NCI-H1417 treated with DMSO at 0.1 percent for 48 hours (cell line): ENCODE results near the gene TUBB2B.
"Not testable (repeated sequence)": the region's sequence is repeated elsewhere in the genome, so short reads cannot be mapped to it uniquely, and the experiment has no call there.

Experiments
- DNase-seq: peaks from one replicate; lab custom pipeline; 2025; lab: John Stamatoyannopoulos, UW

Gene TUBB2B

DNA sequence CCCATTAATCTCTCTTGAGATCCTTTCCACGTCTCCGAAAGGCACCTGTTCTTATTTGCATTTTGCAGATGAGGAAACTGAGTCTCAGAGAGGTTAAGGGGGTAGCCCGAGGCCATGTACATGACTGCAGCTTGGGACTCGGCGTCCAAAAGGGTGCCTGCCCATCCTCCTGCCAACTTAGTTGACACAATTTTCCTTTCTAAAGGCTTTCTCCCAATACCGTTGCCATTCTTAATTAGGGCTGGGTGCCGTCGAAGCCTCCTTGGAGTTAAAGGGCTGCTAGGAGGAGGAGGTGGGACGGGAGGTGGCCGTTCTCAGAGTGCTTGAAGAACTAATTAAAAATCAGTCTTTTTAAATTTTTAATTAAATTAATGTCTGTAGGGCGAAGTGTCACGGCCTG, 30.7 kb upstream of the TUBB2B start:
- no peak for DNase-seq

GRCh38 chr6:3253597-3253961, 26.1 kb upstream of the TUBB2B start:
- DNase-seq = no peak

DNA sequence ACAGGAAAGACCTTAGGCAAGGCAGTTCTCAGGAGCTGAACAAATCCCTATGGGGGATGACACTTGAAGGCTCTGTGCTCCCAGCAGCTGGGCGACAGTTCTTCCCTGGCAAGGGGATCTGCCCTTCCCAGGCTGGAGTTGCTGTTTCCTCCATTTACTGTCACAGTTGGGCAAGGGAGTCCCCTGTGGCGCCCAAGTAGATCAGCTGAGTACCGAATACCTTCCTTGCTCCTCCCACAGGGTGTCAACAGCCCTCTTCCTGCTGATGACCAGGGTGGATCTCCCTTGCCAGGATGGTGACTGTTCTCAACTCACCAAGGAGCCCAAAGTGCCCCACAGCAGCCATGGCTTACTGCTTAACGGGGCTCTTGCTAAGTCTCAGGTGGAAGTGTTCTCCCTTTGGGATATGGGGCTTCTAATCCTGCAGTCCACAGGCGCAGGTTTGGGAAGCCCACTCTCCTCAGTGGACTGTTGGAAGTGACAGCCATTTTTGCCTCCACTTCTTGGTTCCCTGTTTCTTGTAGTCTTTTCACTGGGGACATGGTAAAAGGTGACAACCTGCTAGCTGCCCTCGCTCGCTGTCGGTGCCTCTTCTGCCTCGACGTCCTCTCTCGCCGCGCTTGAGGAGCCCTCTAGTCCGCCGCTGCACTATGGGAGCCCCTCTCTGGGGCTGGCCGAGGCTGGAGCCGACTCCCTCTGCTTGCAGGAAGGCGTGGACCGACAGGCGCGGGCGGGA, 25.6 kb upstream of the TUBB2B start:
- no peak for DNase-seq

- DNase-seq = no peak
Measured at GRCh38 chr6:3252369-3252768, 24.9 kb upstream of the TUBB2B start.

GRCh38 chr6:3251462-3252314, 24.2 kb upstream of the TUBB2B start:
- peak; percentile 27 for DNase-seq

GRCh38 chr6:3250231-3250675, 22.8 kb upstream of the TUBB2B start:
- DNase-seq = no peak

DNA sequence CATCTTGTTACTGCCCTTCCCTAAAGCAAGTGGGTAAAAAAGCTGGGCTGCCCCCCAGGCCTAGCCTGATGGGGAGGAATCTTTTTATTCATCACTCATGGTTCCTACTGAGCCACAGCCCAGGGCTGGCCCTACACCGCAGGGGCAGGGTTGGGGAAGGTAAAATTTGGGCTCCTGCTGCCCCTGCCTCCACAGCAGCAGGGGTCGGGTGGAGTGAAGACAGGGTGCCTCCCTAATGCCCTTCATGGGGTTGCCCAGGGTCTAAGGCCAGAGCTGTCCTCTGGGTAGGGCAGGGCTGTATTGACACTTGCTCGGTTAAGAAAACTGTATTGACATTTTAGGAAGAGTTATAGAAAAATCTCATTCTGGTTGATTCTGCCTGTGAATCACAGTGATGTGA, 22.4 kb upstream of the TUBB2B start:
- no peak for DNase-seq

- DNase-seq = no peak
Measured at GRCh38 chr6:3247255-3248146, 20.0 kb upstream of the TUBB2B start.

DNA sequence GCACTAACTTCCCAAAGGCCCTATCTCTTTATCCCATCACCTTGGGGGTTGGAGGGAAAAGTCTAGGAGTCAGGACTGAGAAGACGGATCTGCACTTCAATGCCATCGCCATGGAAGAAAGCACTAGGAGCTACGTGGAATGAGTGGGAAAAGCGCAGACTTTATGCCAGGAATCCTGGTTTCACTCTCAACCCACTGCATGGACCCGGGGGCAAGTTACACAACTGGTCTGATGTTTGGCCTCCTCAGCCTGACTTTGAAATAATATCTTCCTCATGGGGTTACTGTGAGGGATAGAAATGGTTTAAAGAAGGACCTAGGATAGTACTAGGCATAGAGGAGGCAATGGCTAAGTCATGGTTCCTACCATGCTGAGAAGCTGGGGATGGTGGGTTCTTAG, 17.8 kb upstream of the TUBB2B start:
- DNase-seq = no peak

DNA sequence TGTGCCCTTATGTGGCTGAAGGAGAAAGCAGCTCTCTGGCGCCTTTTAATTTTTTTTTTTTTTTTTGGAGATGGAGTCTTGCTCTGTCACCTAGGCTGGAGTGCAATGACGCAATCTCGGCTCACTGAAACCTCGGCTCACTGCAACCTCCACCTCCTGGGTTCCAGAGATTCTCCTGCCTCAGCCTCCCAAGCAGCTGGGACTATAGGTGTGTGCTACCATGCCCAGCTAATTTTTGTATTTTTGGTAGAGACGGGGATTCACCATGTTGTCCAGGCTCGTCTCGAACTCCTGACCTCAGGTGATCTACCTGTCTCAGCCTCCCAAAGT, 17.3 kb upstream of the TUBB2B start:
- DNase-seq = not testable (repeated sequence)

DNA sequence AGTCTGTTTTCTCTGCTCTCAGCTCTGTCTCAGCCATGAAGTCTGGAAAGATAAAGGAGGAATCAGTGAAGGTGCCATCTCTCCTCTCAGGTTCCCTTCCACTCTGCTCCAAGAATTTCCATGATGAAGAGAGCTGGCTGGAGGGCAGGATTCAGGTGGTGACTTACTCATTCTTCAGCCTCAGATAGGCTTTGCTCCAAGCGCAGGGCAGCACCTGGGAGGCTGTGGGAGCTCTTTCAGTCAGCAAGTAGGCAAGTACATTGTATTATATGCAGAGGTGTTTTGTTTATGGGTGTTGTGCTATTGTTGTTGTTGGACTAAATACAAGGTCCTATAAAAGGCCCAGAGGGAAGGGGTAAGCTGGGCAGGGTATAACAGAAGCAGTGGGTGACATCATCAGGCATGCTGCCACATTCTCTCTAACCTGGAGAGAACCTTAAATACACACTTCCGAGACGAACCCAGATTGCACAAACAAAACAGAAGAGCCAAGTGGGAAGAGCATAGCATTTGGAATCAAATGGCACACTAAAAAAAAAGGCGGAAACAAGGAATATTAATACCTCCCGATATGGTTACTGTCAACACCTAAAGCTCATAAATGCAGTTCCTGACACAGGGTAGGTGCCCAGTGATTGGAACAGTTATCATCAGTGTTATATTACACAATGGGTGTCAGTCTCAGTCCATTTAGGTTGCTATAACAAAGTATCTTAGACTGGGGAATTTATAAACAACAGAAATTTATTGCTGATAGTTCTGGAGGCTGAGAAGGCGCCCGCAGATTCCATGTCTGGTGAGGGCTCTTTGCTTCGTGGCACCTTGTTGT, 16.8 kb upstream of the TUBB2B start:
- DNase-seq = no peak

DNA sequence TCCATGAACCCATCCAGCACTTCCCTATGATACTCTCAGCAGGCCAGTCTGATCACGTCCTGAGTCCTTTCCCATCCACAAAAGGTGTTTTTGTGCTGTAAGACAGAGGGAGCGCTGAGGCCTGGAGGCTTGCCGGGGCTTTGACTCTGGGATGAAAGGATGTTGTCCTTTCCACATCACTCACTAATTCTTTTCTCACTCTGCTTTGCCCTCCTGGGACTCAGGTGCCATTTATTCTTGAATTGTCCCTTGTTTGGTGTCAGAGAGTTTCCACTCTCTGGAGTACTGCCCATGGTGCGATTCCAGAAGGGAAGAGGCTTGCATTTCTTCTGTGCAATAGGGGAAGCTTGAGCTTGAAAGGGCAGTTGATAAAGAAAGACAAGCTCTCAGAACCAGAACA, 15.3 kb upstream of the TUBB2B start:
- DNase-seq = no peak

- not testable (repeated sequence) for DNase-seq
Measured at GRCh38 chr6:3241745-3242144, 14.3 kb upstream of the TUBB2B start.

- DNase-seq = no peak
Measured at GRCh38 chr6:3240595-3240994, 13.1 kb upstream of the TUBB2B start.

- no peak for DNase-seq
Measured at GRCh38 chr6:3239110-3239830, 11.8 kb upstream of the TUBB2B start.

- DNase-seq = no peak
Measured at GRCh38 chr6:3237761-3238662, 10.6 kb upstream of the TUBB2B start.

GRCh38 chr6:3236005-3236404, 8.6 kb upstream of the TUBB2B start:
- no peak for DNase-seq

DNA sequence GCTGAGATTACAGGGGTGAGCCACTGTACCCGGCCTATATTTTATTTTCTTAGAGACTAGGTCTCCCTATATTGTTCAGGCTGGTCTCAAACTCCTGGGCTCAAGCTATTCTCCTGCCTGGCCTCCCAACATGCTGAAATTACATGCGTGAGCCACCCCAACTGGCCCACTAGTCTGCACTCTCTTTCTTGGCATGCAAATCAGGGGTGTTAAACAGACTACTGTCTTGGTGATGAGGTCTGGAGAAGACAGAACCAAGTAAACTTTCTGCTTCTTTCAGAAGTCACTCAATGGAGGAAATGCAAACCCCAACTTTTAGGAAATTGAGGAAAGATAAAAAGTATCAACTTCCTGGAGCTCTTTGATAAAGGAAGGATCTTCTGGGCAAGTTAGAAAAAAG, 8.0 kb upstream of the TUBB2B start:
- no peak for DNase-seq

GRCh38 chr6:3233904-3234303, 6.5 kb upstream of the TUBB2B start:
- DNase-seq = no peak

- no peak for DNase-seq
Measured at GRCh38 chr6:3233321-3233720, 5.9 kb upstream of the TUBB2B start.
